ENCODE results near the gene MOB3B.

The MOB3B gene

GRCh38 chr9:27383524-27383923, 146.1 kb downstream of the MOB3B start:
- TF ChIP-seq REST (tag by site-specific recombination; IDR thresholded peaks at IDR 0.05), result no peak
- CTCF ChIA-PET, result no interaction called here
- Histone ChIP-seq H3K27ac (ENCODE audit: extremely low read depth, low read depth, low read length) (no peak overlapping the region), H3K4me3 (ENCODE audit: low read depth, low read length) (no peak overlapping the region), H3K9me3 (ENCODE audit: control insufficient read depth, insufficient read depth, low read depth, low read length) (no peaks in the 10 kb centered on the region), H3K36me3 (ENCODE audit: control insufficient read depth in 2 of 2, insufficient read depth in 1 of 2, low read length in 2 of 2) (no peaks in the 10 kb centered on the region), H3K4me1 (ENCODE audit: control insufficient read depth, insufficient read depth, low read length) (peaks cover 12% of the 10 kb centered on the region)
- POLR2A ChIA-PET, result no interaction called here

DNA sequence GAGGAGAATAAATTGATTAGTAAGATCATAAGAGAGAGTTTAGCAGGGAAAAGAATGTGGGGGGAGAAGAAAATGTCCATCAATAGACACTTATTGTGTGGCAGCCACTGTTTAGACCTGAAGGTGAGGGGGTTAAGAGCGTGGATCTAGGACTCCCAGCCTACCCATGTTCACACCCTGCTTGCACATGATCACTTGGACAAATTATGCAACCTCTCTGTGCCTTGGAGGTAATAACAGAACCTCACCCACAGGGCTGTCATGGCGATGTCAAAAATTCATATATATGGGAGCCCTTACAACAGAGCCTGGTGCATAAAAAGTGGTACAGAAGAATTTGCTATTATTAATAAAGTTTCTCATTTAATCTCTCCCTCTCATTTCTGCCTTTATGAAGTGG, 146.6 kb downstream of the MOB3B start:
- Histone ChIP-seq H3K4me1 (ENCODE audit: control insufficient read depth, insufficient read depth, low read length) (peaks cover 12% of the 10 kb centered on the region), H3K9me3 (ENCODE audit: control insufficient read depth, insufficient read depth, low read depth, low read length) (no peaks in the 10 kb centered on the region), H3K27ac (ENCODE audit: extremely low read depth, low read depth, low read length) (no peak overlapping the region), H3K36me3 (ENCODE audit: control insufficient read depth in 2 of 2, insufficient read depth in 1 of 2, low read length in 2 of 2) (no peaks in the 10 kb centered on the region), H3K4me3 (ENCODE audit: low read depth, low read length) (no peak overlapping the region)
- ChIA-PET POLR2A (no interaction called here), CTCF (no interaction called here)
- TF ChIP-seq ZNF518A (tag by site-specific recombination; conservative IDR thresholded peaks at IDR 0.05; ENCODE audit: low read depth) (no peak), MZF1 (tag by site-specific recombination; IDR thresholded peaks at IDR 0.05; ENCODE audit: borderline replicate concordance) (no peak), KLF7 (tag by site-specific recombination; IDR thresholded peaks at IDR 0.05; ENCODE audit: borderline replicate concordance) (no peak), KLF16 (tag by site-specific recombination; IDR thresholded peaks at IDR 0.05) (no peak), ZNF426 (tag by site-specific recombination; IDR thresholded peaks at IDR 0.05) (no peak), ZNF510 (tag by site-specific recombination; IDR thresholded peaks at IDR 0.05; ENCODE audit: insufficient replicate concordance) (no peak), KLF8 (tag by site-specific recombination; IDR thresholded peaks at IDR 0.05) (no peak), ZNF521 (tag by site-specific recombination; IDR thresholded peaks at IDR 0.05) (no peak), ZNF2 (tag by site-specific recombination; IDR thresholded peaks at IDR 0.05) (no peak), ZNF544 (tag by site-specific recombination; IDR thresholded peaks at IDR 0.05) (no peak), HIC1 (tag by site-specific recombination; IDR thresholded peaks at IDR 0.05) (no peak), PATZ1 (tag by site-specific recombination; IDR thresholded peaks at IDR 0.05) (no peak), ZNF112 (tag by site-specific recombination; IDR thresholded peaks at IDR 0.05) (no peak), ZFP37 (tag by site-specific recombination; IDR thresholded peaks at IDR 0.05) (no peak), ZNF362 (tag by site-specific recombination; IDR thresholded peaks at IDR 0.05) (no peak), FEZF1 (tag by site-specific recombination; IDR thresholded peaks at IDR 0.05) (no peak)
- TF ChIP-seq, protein P1, sequence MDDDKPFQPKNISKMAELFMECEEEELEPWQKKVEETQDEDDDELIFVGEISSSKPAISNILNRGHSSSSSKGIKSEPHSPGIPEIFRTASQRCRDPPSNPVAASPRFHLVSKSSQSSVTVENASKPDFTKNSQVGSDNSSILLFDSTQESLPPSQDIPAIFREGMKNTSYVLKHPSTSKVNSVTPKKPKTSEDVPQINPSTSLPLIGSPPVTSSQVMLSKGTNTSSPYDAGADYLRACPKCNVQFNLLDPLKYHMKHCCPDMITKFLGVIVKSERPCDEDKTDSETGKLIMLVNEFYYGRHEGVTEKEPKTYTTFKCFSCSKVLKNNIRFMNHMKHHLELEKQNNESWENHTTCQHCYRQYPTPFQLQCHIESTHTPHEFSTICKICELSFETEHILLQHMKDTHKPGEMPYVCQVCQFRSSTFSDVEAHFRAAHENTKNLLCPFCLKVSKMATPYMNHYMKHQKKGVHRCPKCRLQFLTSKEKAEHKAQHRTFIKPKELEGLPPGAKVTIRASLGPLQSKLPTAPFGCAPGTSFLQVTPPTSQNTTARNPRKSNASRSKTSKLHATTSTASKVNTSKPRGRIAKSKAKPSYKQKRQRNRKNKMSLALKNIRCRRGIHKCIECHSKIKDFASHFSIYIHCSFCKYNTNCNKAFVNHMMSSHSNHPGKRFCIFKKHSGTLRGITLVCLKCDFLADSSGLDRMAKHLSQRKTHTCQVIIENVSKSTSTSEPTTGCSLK (tag by site-specific recombination; IDR thresholded peaks at IDR 0.05), result no peak

Data from HEK293 (cell line).